ENCODE measurements around the gene IL17A.
"Not testable (repeated sequence)": the region's sequence is repeated elsewhere in the genome, so short reads cannot be mapped to it uniquely, and the experiment has no call there.

IL17A gene

DNA sequence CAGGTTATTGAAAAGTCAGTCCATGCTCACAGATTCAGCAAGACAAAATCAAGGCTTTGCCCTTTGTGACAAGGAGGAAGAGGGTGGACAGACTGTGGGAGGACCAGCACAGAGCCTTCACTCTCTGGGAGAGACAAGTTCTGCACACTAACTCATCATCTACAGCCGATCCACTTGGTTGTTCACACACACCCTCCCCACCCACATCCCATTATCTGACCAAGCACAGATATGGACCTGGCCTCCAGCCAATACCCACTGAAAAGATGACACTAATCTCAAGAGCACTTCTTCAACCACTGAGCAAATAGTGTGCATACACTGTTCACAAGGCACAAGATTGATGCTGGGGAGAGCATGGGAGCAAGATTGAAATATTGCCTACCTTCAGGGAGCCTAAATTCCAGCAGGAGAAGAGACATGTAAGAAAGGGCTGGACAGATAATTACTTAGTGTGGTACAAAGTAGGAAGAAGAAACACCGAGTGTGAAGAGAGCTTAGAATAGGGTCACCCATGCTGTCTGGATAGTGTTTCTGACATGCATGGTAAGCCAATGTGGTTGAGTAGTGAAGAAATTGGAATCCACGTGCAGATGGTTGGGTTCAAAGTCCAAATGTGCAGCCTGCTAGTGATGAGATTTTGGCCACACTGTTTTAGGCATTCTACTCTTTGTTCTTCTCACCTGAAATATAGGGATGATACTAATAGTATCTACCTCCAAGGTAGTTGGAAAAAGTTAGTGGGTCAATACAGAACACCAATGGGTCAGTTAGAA is 21.7 kb upstream of the IL17A start:
- no peak for DNase-seq

- DNase-seq, result no peak
These were observed 18.9 kb upstream of the IL17A start for GRCh38 chr6:52167267-52167666.

DNA sequence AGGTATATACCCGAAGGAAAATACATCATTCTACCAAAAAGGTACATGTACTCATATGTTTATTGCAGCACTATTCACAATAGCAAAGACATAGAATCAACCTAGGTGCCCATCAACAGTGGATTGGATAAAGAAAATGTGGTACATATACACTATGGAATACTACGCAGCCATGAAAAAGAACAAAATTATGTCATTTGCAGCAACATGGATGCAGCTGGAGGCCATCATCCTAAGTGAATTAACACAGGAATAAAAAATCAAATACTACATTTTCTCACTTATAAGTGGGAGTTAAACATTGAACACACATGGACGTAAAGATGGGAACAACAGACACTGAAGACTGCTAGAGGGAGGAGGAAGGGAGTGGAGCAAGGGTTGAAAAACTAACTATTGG is 17.8 kb upstream of the IL17A start:
- not testable (repeated sequence) for DNase-seq

DNA sequence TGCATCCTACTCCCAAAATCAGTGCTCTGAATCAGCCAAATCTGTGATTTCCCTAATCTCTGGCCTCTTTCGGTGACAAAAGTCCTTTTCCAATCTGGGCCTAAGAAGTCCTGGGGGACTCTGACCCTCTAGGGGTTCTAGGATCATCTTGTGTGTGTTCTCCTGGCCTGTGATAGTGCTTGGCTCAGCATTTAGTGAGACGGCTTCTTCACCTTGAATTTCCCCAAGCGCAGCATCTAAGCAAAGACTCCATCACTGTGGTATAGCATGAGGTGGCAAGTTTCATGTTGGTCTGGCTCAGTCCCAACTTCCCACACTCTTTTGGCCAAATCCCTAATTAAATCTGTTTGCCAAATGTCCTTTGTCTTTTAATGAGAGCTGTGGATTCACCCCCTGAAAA is 12.1 kb upstream of the IL17A start:
- DNase-seq, result no peak

- DNase-seq, result peak; percentile 66
These were observed 9.6 kb upstream of the IL17A start for GRCh38 chr6:52176550-52176949.

DNA sequence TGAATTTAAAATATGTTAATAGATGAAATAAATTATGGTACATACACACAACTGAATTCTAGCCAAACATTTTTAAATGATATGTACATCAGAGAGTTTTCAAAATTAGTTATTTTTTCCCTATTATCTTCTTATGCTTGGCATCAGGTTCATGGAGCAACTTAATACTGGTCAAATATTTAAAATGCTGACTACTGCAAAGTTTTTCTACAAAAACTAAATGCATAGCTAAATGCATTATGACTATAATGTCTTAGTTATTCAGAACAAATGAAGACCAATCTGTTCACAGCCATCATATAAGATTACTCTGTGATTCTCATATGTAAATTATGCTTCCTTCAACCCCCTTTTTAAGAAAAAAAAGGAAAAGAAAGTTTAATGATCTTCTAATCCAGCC is 8.2 kb upstream of the IL17A start:
- DNase-seq, result no peak

DNA sequence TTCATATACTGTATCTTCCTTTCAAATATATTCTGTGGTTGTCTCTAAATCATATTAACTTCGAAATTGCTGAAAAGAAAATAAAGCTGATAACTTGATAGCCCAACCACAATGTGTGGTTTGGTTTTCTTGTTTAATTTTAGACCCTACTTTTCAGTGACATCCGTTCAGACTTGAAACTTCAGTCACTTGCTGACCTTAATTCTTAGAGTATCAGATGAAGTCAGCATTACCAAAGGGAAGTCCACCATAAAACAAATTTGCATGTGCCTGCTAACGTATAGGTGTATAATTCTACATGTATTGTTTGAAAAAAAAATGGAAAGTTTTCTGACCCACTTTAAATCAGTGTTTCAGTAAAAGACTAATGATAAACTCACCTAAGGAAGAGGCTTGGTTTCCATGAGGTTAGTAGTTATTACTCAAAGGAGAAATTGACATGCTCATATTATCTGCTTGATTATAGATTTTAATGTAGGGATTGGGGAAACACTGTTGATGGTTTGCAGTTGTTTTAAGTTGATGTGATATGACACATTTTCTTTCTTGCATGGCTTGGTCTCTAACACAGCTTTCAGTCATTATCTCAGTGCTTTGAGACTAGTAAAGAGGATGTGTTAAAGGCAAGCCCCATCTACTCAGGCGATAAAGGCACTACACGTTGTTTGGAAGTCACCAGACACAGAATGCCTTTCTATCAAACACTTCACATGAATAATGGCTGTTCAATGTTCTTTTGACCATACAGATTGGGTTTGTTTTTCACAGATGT is 5.2 kb upstream of the IL17A start:
- DNase-seq, result no peak

- no peak for DNase-seq
These were observed 3.0 kb upstream of the IL17A start for GRCh38 chr6:52183131-52183713.

DNA sequence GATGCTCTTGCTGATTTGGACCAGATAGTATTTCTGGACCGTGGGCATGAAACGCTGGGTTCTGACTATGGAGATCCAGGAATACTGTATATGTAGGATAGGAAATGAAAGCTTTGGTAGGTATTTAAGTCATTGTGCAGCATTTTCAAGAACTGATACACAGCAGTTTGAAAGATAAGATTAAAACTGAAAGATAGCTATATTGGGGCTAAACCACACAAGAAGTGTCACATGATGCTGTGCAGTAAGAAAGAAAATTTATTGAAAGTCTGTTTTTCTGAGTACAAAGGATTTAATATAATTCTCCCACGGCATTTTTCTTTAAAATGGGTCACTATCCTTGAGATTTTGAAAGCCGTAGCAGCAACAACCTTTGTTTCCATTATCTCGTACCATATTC is 305 bp downstream of the IL17A start:
- no peak for DNase-seq

DNA sequence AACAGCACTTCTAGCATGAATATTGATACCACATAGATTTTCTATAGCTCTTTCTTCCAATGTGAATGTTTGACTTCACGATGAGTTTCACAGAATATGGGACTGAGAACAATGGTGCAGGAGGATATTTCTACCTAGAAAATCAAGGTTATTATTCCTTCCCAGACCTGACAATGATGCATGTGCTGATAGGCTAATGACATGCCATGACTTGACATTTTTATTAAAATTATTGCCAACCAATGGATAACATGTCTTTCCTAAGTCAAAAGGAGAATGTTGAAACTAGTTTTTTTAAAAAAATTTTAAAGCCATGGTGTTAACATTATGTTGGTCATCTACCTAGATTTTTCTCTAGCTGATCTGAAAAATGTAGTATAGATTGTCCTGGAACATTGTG is 923 bp downstream of the IL17A start:
- DNase-seq, result no peak

DNA sequence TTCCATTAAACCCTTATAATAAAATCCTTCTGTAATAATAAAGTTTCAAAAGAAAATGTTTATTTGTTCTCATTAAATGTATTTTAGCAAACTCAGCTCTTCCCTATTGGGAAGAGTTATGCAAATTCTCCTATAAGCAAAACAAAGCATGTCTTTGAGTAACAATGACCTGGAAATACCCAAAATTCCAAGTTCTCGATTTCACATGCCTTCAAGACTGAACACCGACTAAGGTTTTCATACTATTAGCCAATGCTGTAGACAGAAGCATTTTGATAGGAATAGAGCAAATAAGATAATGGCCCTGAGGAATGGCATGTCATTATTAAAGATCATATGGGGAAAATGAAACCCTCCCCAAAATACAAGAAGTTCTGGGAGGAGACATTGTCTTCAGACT is 3.8 kb downstream of the IL17A start:
- DNase-seq, result no peak

DNA sequence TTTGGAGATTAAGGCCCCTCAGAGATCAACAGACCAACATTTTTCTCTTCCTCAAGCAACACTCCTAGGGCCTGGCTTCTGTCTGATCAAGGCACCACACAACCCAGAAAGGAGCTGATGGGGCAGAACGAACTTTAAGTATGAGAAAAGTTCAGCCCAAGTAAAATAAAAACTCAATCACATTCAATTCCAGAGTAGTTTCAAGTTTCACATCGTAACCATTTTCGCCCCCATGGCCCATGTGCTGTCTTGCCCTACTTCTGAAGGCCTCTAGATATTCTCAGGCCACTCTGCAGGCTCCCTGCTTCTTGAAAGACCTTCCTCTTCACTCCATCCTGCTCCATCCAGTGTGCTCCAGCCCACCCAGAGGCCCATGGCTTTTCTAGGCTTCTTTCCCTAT is 4.2 kb downstream of the IL17A start:
- DNase-seq, result no peak

- no peak for DNase-seq
These were observed 5.6 kb downstream of the IL17A start for GRCh38 chr6:52191824-52192223.

- no peak for DNase-seq
These were observed 9.7 kb downstream of the IL17A start for GRCh38 chr6:52195886-52196285.

- not testable (repeated sequence) for DNase-seq
These were observed 13.9 kb downstream of the IL17A start for GRCh38 chr6:52200088-52200487.

DNA sequence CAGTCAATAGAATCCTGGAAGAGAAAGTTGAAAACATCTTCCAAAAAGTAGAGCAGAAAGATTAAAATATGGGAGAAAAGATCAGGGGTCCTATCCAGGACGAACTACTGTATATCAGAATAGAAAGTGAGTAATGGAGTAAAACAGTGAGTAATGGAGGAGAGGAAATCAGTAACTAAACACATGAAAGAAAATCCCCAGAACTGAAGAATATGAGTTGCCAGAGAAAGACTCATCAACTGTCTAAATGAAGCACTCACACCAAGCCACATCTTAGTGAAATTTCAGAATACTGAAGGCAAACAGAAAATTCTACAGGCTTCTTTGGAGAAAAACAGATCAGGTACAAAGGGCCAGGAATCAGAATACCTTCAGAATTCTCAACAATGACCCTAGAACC is 14.9 kb downstream of the IL17A start:
- DNase-seq, result no peak

- DNase-seq, result no peak
These were observed 15.3 kb downstream of the IL17A start for GRCh38 chr6:52201493-52201892.

DNA sequence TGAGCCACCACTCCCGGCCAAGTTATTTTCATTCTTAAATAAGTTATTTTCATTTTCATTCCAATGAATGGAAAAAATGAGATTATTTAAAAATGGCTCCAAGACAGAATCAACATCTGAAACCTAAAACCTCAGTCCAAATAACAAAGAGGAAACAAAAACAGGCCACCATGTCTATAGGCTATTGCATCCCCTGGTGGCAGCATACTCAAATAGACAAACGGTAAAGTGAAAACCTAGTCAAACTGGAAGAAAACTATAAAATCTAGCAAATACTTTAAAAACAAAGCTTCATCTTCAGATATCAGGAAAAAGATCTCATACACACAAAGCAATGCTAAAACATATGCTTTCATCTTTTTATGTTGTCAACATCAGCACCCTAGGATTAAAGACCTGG is 20.9 kb downstream of the IL17A start:
- no peak for DNase-seq

DNA sequence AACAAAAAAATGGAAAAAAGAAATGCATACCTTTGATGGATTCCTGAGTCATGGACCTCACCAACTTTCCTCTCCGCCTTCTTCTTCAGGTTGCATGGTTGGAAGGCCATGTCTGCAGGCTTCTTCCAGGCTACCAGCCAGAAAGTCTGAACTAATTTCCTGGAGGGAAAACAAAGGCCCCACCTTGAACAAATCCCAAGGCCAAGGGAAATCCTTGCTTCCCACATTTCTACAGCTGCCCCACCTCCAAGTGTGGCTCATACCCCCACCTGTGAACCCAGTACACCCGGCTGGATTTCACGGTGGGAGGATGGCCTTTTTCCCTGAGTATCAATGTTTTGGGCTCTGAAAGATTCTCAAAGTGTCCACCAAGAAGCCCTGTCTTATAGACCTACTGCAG is 22.4 kb downstream of the IL17A start:
- no peak for DNase-seq

DNA sequence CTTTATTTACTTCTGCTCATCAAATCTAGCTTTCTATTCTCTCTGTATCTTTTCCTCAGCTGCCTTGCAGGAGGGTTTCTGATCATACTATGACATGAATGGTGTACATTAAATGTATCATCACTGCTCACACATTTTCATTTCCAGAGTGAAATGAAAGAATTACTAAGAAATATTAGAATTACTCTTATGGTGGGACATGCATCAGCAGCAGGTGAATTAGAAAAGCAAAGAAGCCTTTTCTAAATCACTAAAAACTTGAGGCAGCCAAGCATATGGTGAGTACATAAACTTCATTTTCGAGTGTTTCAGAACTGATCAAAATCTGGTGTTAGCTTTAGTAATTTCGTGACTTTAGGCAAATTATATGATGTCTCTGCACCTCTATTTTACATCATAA is 23.6 kb downstream of the IL17A start:
- DNase-seq, result no peak

DNA sequence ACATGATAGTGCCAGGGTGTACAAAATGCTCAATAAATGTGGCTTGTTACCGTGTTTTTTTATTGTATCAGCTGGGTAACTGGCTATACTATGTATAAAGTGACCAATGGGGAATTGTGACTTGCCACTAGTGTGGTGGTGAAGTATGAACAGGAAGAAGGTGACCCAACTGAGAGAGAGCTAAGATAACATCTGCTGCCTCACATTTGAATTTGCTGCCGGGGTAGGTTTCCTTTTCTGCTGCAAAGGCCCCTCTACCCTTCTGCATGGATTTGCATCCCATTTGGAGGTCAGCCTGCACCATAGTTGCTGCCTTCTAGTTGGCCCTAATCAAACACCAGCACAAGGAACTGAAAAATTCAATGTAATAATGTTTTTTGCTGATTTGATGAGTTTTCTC is 24.1 kb downstream of the IL17A start:
- DNase-seq, result no peak

DNA sequence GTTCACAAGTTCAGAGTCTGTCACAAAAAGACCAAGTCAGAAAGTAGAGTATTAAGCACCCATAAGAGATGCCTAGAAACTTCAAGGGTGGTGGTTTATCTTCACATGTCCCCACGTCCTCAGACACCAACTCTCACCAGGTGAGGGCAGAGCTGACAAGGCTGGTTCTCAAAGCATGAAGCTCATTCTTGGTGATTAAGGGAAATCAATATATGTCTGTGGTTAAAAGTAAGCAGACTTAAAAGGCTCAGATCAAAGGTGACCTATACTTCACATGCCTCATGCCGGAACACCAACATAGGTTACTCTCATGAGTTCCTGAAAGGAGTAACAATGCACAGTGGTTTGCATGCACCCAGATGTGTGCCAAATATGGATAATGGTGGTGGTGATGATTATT is 27.0 kb downstream of the IL17A start:
- no peak for DNase-seq

DNA sequence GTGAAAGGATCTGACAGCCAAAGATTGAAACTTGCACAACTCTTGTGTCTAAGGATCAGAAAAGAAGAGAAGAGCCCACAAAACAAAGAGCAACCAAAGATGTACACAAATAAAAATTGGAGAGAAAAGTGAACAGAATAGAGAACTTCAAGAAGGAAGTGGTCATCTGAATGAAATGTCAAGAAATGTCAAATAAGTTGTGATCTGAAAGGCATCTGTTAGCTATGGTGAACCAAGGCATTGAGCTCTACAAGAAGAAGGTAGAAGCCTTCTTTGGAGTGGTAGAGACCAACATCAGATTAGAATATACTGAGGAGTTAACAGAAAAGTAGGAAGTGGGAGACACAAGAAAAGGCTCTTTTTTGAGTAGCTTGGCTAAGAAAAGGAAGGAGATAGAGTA is 29.6 kb downstream of the IL17A start:
- no peak for DNase-seq

GRCh38 chr6:52216932-52217575 is 30.9 kb downstream of the IL17A start:
- DNase-seq, result no peak
